Smooth muscle cell (in vitro differentiated cells): ENCODE results near the gene TMF1. TPM values are rescaled to one million over a fixed set of nuclear protein-coding genes. Genes with fewer than 3 reads are reported as not detected.
A peak's percentile ranks its signal among the peaks of the same experiment; 100 is the strongest.

Experiments used
- DNase-seq: peaks from one replicate; lab custom pipeline; 2025; ENCODE audit not compliant: unreplicated experiment; lab: John Stamatoyannopoulos, UW
- H2AFZ ChIP-seq: fragments of 200-600 bp; sonication (generic); 2 replicates; pipeline ENCODE4 v1.6.0; 2016; ENCODE audit warnings: antibody characterized with exemption, low read depth, mild to moderate bottlenecking
- H3F3A ChIP-seq: fragments of 200-600 bp; sonication (generic); 2 replicates; pipeline ENCODE4 v1.6.0; 2017; ENCODE audit warnings: antibody characterized with exemption, low read depth
- H3K27ac ChIP-seq: fragments of 200-600 bp; sonication (generic); 2 replicates; pipeline ENCODE4 v1.5.1; 2016; ENCODE audit warnings: low read depth, mild to moderate bottlenecking
- H3K27me3 ChIP-seq: fragments of 200-600 bp; sonication (generic); 2 replicates; pipeline ENCODE4 v1.6.1; 2016; ENCODE audit warnings: low read depth, mild to moderate bottlenecking
- H3K36me3 ChIP-seq: fragments of 200-600 bp; sonication (generic); 2 replicates; pipeline ENCODE4 v1.5.1; 2016; ENCODE audit warnings: low read depth
- H3K4me1 ChIP-seq: fragments of 200-600 bp; sonication (generic); 2 replicates; pipeline ENCODE4 v1.5.1; 2016; ENCODE audit warnings: low read depth
- H3K4me2 ChIP-seq: fragments of 200-600 bp; sonication (generic); 2 replicates; pipeline ENCODE4 v1.6.0; 2016; ENCODE audit warnings: mild to moderate bottlenecking
- H3K4me3 ChIP-seq: fragments of 200-600 bp; sonication (generic); 2 replicates; pipeline ENCODE4 v1.5.1; 2016; ENCODE audit warnings: mild to moderate bottlenecking
- H3K79me2 ChIP-seq: fragments of 200-600 bp; sonication (generic); 2 replicates; pipeline ENCODE4 v1.6.0; 2016; ENCODE audit warnings: low read depth, mild to moderate bottlenecking
- H3K9ac ChIP-seq: fragments of 200-600 bp; sonication (generic); 2 replicates; pipeline ENCODE4 v1.6.0; 2016; ENCODE audit warnings: low read depth
- H3K9me3 ChIP-seq: fragments of 200-600 bp; sonication (generic); replicated peaks from 2 replicates; pipeline ENCODE4 v1.5.1; 2016; ENCODE audit warnings: low read depth
- H4K20me1 ChIP-seq: fragments of 200-600 bp; sonication (generic); 2 replicates; pipeline ENCODE4 v1.6.0; 2016; ENCODE audit warnings: low read depth
- WGBS: methylation state at CpG from one replicate; pipeline ENCODE4 v1.1.7; 2016; ENCODE audit warnings: low lambda C conversion rate; 5-methylcytosine and 5-hydroxymethylcytosine counted together
- polyA plus RNA-seq: library from polyadenylated mRNA; unstranded; fragments of >200 nt; fragmentation: Nextera tagmentation; extraction: Ambion mirVana; gene quantifications from 2 replicates; pipeline ENCODE4 v1.2.1, GENCODE V29; 2016
- total RNA-seq: library from RNA; depleted of rRNA; stranded (reverse); fragments of >200 nt; gene quantifications from 2 replicates; pipeline ENCODE4 v1.2.3, GENCODE V29; 2014
- TF ChIP-seq, protein P1 (sequence below): fragments of 200-600 bp; sonication (generic); IDR thresholded peaks from 2 replicates; pipeline ENCODE4 v1.5.1; 2017; ENCODE audit warnings: borderline replicate concordance, mild to moderate bottlenecking, antibody characterized with exemption; ENCODE audit not compliant: insufficient read depth, poor library complexity, severe bottlenecking

TMF1 gene
- total and polyA plus RNA-seq, 2 experiments from 2014 or later: 28.9 to 63.0 TPM

- H3K9me3 ChIP-seq: no peaks in the 10 kb centered on the region
- H3K27ac ChIP-seq: peak within 1 kb of the TSS; percentile 92
- TF ChIP-seq, protein P1, sequence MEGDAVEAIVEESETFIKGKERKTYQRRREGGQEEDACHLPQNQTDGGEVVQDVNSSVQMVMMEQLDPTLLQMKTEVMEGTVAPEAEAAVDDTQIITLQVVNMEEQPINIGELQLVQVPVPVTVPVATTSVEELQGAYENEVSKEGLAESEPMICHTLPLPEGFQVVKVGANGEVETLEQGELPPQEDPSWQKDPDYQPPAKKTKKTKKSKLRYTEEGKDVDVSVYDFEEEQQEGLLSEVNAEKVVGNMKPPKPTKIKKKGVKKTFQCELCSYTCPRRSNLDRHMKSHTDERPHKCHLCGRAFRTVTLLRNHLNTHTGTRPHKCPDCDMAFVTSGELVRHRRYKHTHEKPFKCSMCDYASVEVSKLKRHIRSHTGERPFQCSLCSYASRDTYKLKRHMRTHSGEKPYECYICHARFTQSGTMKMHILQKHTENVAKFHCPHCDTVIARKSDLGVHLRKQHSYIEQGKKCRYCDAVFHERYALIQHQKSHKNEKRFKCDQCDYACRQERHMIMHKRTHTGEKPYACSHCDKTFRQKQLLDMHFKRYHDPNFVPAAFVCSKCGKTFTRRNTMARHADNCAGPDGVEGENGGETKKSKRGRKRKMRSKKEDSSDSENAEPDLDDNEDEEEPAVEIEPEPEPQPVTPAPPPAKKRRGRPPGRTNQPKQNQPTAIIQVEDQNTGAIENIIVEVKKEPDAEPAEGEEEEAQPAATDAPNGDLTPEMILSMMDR: no peak
- peak within 1 kb of the TSS; percentile 81 for H3K9ac ChIP-seq
- peak within 1 kb of the TSS; percentile 95 for H2AFZ ChIP-seq
- H3K79me2 ChIP-seq: peaks cover 32% of the 10 kb centered on the region
- no peaks in the 10 kb centered on the region for H3K27me3 ChIP-seq
- H3K36me3 ChIP-seq: no peaks in the 10 kb centered on the region
- H3K4me2 ChIP-seq: peak within 1 kb of the TSS; percentile 92
- H3K4me1 ChIP-seq: peaks cover 49% of the 10 kb centered on the region
- peaks cover 30% of the 10 kb centered on the region for H3F3A ChIP-seq
- peak within 1 kb of the TSS; percentile 91 for H3K4me3 ChIP-seq
- peaks cover 25% of the 10 kb centered on the region for H4K20me1 ChIP-seq
- 3% methylated on average over 32 of the region's 32 CpGs for WGBS
- peak; percentile 32 for DNase-seq
Observed at GRCh38 chr3:69084326-69085167, 32.4 kb upstream of the TMF1 start, which contains the start of gene ARL6IP5. Gene ARL6IP5, plus strand, starts transcription at chr3:69084937. Its CDS starts 111 bp downstream, at chr3:69085048.

DNA sequence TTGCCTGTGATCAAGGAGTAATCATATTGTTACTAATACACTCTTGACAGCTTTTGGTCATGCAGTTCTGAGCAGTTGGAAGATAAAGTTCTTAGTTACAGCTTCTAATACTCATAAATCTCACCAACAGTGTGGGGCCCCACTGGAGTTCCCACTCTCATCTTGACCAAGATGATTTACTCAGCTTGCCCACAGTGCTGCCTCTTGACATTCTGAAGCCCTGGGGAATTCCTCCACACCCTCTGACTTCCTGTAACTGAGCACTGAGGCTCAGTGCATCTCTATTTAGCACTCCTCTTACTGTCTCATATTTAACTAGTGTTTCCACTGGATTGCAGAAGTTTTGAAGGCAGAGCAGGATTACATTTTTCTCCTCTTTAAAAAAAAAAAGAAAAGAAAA lies 30.7 kb upstream of the TMF1 start:
- peak overlapping the region; percentile 92 for H3K27ac ChIP-seq
- H2AFZ ChIP-seq: no peak overlapping the region
- TF ChIP-seq, protein P1: no peak
- H3F3A ChIP-seq: peaks cover 30% of the 10 kb centered on the region
- peaks cover 50% of the 10 kb centered on the region for H3K4me1 ChIP-seq
- H3K36me3 ChIP-seq: no peaks in the 10 kb centered on the region
- H3K9me3 ChIP-seq: no peaks in the 10 kb centered on the region
- no peak overlapping the region for H3K4me3 ChIP-seq
- no peak overlapping the region for H3K9ac ChIP-seq
- DNase-seq: peak; percentile 2
- H3K79me2 ChIP-seq: peaks cover 35% of the 10 kb centered on the region
- H4K20me1 ChIP-seq: peaks cover 25% of the 10 kb centered on the region
- H3K4me2 ChIP-seq: peak overlapping the region; percentile 76
- no peaks in the 10 kb centered on the region for H3K27me3 ChIP-seq

DNA sequence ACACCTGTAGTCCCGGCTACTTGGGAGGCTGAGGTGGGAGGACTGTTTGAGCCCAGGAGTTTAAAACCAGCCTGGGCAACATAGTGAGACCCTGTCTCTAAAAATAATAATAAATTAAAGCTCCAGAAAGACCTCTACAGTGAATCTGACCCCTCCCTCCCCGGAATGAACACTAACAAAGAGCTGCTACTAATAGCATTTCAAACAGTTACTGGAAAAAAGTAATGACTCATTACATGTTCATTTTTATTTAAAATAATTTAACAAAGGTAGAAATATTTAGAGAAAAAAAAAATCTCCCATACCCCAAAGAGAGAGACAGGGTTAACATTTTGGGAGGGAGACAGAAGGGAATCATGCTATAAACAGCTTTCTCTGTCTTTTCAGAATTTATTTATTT lies 30.2 kb upstream of the TMF1 start:
- H3K9me3 ChIP-seq: no peaks in the 10 kb centered on the region
- H3K4me3 ChIP-seq: no peak overlapping the region
- no peak for DNase-seq
- no peaks in the 10 kb centered on the region for H3K36me3 ChIP-seq
- peaks cover 22% of the 10 kb centered on the region for H4K20me1 ChIP-seq
- H3K9ac ChIP-seq: no peak overlapping the region
- H2AFZ ChIP-seq: no peak overlapping the region
- TF ChIP-seq, protein P1: no peak
- H3K4me2 ChIP-seq: peak overlapping the region; percentile 76
- H3K27me3 ChIP-seq: no peaks in the 10 kb centered on the region
- 64% methylated on average over 2 of the region's 2 CpGs for WGBS
- peak overlapping the region; percentile 92 for H3K27ac ChIP-seq
- H3K79me2 ChIP-seq: peaks cover 35% of the 10 kb centered on the region
- peaks cover 45% of the 10 kb centered on the region for H3K4me1 ChIP-seq
- peaks cover 26% of the 10 kb centered on the region for H3F3A ChIP-seq
